HG03175 (cell line): ENCODE measurements around the gene PLCG2.
A peak's percentile ranks its signal among the peaks of the same experiment; 100 is the strongest.

ENCODE experiments used
- ATAC-seq: cut with Tn5 transposase; IDR thresholded peaks from one replicate; pipeline ENCODE4 v1.9.1; 2021; ENCODE audit warnings: mild to moderate bottlenecking, moderate library complexity; ENCODE audit not compliant: unreplicated experiment

The PLCG2 gene

GRCh38 chr16:81814751-81815428 lies 35.8 kb downstream of the PLCG2 start:
- ATAC-seq: no peak

- ATAC-seq: no peak
These were observed 36.3 kb downstream of the PLCG2 start for GRCh38 chr16:81815429-81815766.

GRCh38 chr16:81816351-81816750 lies 37.3 kb downstream of the PLCG2 start:
- ATAC-seq: peak; percentile 0

- ATAC-seq: peak; percentile 37
These were observed 37.7 kb downstream of the PLCG2 start for GRCh38 chr16:81816793-81817210.

- ATAC-seq: peak; percentile 44
These were observed 38.2 kb downstream of the PLCG2 start for GRCh38 chr16:81817296-81817695.

- ATAC-seq: peak; percentile 43
These were observed 38.9 kb downstream of the PLCG2 start for GRCh38 chr16:81817789-81818567.

- ATAC-seq: no peak
These were observed 39.4 kb downstream of the PLCG2 start for GRCh38 chr16:81818568-81818896.

GRCh38 chr16:81818905-81819304 lies 39.8 kb downstream of the PLCG2 start:
- ATAC-seq: no peak

GRCh38 chr16:81821436-81822128 lies 42.5 kb downstream of the PLCG2 start:
- ATAC-seq: peak; percentile 51

GRCh38 chr16:81823111-81823510 lies 44.0 kb downstream of the PLCG2 start:
- peak; percentile 55 for ATAC-seq

GRCh38 chr16:81823734-81824133 lies 44.6 kb downstream of the PLCG2 start:
- no peak for ATAC-seq

GRCh38 chr16:81826523-81826922 lies 47.4 kb downstream of the PLCG2 start:
- ATAC-seq: no peak

GRCh38 chr16:81830845-81831540 lies 51.9 kb downstream of the PLCG2 start:
- ATAC-seq: no peak

- ATAC-seq: peak; percentile 75
These were observed 52.6 kb downstream of the PLCG2 start for GRCh38 chr16:81831722-81832126.

- ATAC-seq: no peak
These were observed 53.9 kb downstream of the PLCG2 start for GRCh38 chr16:81832801-81833547.

- ATAC-seq: no peak
These were observed 54.7 kb downstream of the PLCG2 start for GRCh38 chr16:81833751-81834150.

GRCh38 chr16:81834868-81835267 lies 55.8 kb downstream of the PLCG2 start:
- ATAC-seq: no peak

- ATAC-seq: peak; percentile 67
These were observed 57.4 kb downstream of the PLCG2 start for GRCh38 chr16:81836279-81837054.

GRCh38 chr16:81837312-81837751 lies 58.2 kb downstream of the PLCG2 start:
- ATAC-seq: no peak

GRCh38 chr16:81838794-81839193 lies 59.7 kb downstream of the PLCG2 start:
- ATAC-seq: peak; percentile 42
